ENCODE data around the gene OR5B12. TPM values are rescaled to one million over a fixed set of nuclear protein-coding genes. Genes with fewer than 3 reads are reported as not detected.

OR5B12 gene
- polyA plus RNA-seq, 1 of the 3 experiments (the other 2 are of a cell fraction): not detected

DNA sequence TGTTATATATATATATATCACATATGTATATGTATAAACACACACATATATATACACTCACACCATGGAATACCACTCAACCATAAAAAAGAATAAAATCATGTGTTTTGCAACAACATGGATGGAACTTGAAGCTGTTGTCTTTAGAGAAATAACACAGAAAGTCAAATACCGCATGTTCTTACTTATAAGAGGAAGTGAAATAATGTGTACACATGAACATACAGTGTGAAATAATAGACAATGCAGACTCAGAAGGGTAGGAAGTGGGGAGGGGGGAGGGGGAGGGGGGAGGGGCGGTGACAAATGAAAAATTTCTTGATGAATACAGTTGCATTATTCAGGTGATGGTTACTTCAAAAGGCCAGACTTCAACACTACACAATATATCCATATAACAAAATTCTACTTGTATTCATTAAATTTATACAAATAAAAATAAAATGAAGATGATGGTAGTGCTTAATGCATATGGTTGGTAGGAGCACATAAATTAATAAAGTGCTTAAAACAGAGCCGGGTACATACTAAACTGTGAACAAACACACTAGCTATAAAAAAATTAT, 8.3 kb downstream of the OR5B12 start:
- no peak overlapping the region for H2AFZ ChIP-seq (ENCODE audit: low read depth)
- no peak overlapping the region for H3K27ac ChIP-seq (ENCODE audit: low read depth in 2 of 2, low read length in 1 of 2)
- 4% methylated on average over 3 of the region's 3 CpGs for WGBS (ENCODE audit: low lambda C conversion rate)
- H3K9me3 ChIP-seq: peaks cover 5% of the 10 kb centered on the region; the same call in 1 of the 2 replicates
- H3K4me3 ChIP-seq (ENCODE audit: low read depth in 2 of 2, low read length in 1 of 2): no peak overlapping the region
- H3K4me2 ChIP-seq: no peak overlapping the region
- H3K9me2 ChIP-seq: no peaks in the 10 kb centered on the region
- no peaks in the 10 kb centered on the region for H3K4me1 ChIP-seq (ENCODE audit: control insufficient read depth in 1 of 2, insufficient read depth in 2 of 2, low read depth in 1 of 2, low read length in 1 of 2)
- no peak overlapping the region for H3K9ac ChIP-seq
- TF ChIP-seq RCOR1 (IDR thresholded peaks at IDR 0.05; ENCODE audit: low read length) (no peak), RFX5 (IDR thresholded peaks at IDR 0.05; ENCODE audit: low read length) (no peak), CHD2 (IDR thresholded peaks at IDR 0.05; ENCODE audit: low read length, partially characterized antibody) (no peak), RXRA (IDR thresholded peaks at IDR 0.05; ENCODE audit: borderline replicate concordance, low read depth) (no peak), MEF2A (IDR thresholded peaks at IDR 0.05; ENCODE audit: borderline replicate concordance, low read depth) (no peak), FOSL2 (IDR thresholded peaks at IDR 0.05; ENCODE audit: borderline replicate concordance, low read depth) (no peak), GATA2 (CRISPR knock-in tag; IDR thresholded peaks at IDR 0.05) (no peak), TCF12 (IDR thresholded peaks at IDR 0.05) (no peak), NRF1 (IDR thresholded peaks at IDR 0.05; ENCODE audit: low read depth, low read length) (no peak), FOXM1 (IDR thresholded peaks at IDR 0.05; ENCODE audit: low read depth) (no peak), SIN3A (IDR thresholded peaks at IDR 0.05; ENCODE audit: borderline replicate concordance, low read depth, low read length) (no peak), JUND (IDR thresholded peaks at IDR 0.05) (no peak), MXI1 (IDR thresholded peaks at IDR 0.05; ENCODE audit: low read depth, low read length) (no peak), TEAD4 (IDR thresholded peaks at IDR 0.05; ENCODE audit: borderline replicate concordance, insufficient read depth) (no peak)
- TF ChIP-seq, protein P1, sequence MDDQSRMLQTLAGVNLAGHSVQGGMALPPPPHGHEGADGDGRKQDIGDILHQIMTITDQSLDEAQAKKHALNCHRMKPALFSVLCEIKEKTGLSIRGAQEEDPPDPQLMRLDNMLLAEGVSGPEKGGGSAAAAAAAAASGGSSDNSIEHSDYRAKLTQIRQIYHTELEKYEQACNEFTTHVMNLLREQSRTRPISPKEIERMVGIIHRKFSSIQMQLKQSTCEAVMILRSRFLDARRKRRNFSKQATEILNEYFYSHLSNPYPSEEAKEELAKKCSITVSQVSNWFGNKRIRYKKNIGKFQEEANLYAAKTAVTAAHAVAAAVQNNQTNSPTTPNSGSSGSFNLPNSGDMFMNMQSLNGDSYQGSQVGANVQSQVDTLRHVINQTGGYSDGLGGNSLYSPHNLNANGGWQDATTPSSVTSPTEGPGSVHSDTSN (IDR thresholded peaks at IDR 0.05): no peak
- TF ChIP-seq, protein P2, sequence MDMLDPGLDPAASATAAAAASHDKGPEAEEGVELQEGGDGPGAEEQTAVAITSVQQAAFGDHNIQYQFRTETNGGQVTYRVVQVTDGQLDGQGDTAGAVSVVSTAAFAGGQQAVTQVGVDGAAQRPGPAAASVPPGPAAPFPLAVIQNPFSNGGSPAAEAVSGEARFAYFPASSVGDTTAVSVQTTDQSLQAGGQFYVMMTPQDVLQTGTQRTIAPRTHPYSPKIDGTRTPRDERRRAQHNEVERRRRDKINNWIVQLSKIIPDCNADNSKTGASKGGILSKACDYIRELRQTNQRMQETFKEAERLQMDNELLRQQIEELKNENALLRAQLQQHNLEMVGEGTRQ (IDR thresholded peaks at IDR 0.05; ENCODE audit: borderline replicate concordance, low read depth, low read length): no peak
- TF ChIP-seq, protein P3, sequence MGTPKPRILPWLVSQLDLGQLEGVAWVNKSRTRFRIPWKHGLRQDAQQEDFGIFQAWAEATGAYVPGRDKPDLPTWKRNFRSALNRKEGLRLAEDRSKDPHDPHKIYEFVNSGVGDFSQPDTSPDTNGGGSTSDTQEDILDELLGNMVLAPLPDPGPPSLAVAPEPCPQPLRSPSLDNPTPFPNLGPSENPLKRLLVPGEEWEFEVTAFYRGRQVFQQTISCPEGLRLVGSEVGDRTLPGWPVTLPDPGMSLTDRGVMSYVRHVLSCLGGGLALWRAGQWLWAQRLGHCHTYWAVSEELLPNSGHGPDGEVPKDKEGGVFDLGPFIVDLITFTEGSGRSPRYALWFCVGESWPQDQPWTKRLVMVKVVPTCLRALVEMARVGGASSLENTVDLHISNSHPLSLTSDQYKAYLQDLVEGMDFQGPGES (IDR thresholded peaks at IDR 0.05; ENCODE audit: low read depth, low read length): no peak
- H3F3A ChIP-seq (replicated peaks; ENCODE audit: insufficient read depth): no peaks in the 10 kb centered on the region
- no peaks in the 10 kb centered on the region for H3K36me3 ChIP-seq (replicated peaks in 1 of 2; ENCODE audit: control insufficient read depth in 1 of 2, insufficient read depth in 2 of 2, low read length in 1 of 2)
- no peak for DNase-seq
- ChIA-PET POLR2A (no interaction called here), CTCF (no interaction called here)
- no peaks in the 10 kb centered on the region for H3K27me3 ChIP-seq (ENCODE audit: insufficient read depth)
- no peaks in the 10 kb centered on the region for H4K20me1 ChIP-seq (ENCODE audit: insufficient read depth)
- H3K79me2 ChIP-seq (ENCODE audit: insufficient read depth): no peaks in the 10 kb centered on the region
